Loucy (cell line): ENCODE results near the gene XYLB.

ENCODE experiments used
- H2AFZ ChIP-seq: fragments of 200-600 bp; sonication (generic); 2 replicates; pipeline ENCODE4 v1.6.0; 2016; ENCODE audit warnings: antibody characterized with exemption, mild to moderate bottlenecking, low read length, moderate library complexity
- H3F3A ChIP-seq: fragments of 200-600 bp; 2 replicates; pipeline ENCODE4 v1.6.0; 2016; ENCODE audit warnings: antibody characterized with exemption, low read depth, mild to moderate bottlenecking
- H3K27me3 ChIP-seq: fragments of 200-600 bp; sonication (generic); 2 replicates; pipeline ENCODE4 v1.6.1; 2014; ENCODE audit warnings: low read length, mild to moderate bottlenecking; ENCODE audit not compliant: insufficient read depth, poor library complexity, severe bottlenecking
- H3K36me3 ChIP-seq: fragments of 200-600 bp; sonication (generic); 2 replicates; pipeline ENCODE4 v1.6.1; 2016; ENCODE audit warnings: low read length; ENCODE audit not compliant: insufficient read depth
- H3K4me1 ChIP-seq: fragments of 200-600 bp; sonication (generic); 2 replicates; pipeline ENCODE4 v1.5.1; 2014; ENCODE audit warnings: low read length, mild to moderate bottlenecking; ENCODE audit not compliant: insufficient read depth, poor library complexity, severe bottlenecking
- H3K4me2 ChIP-seq: fragments of 200-600 bp; sonication (generic); 2 replicates; pipeline ENCODE4 v1.6.0; 2014; ENCODE audit warnings: antibody characterized with exemption, low read length, low read depth, mild to moderate bottlenecking; ENCODE audit not compliant: poor library complexity, severe bottlenecking
- H3K4me3 ChIP-seq: fragments of 200-600 bp; sonication (generic); 2 replicates; pipeline ENCODE4 v1.5.1; 2014; ENCODE audit warnings: low read length, mild to moderate bottlenecking, mixed read lengths; ENCODE audit not compliant: poor library complexity, severe bottlenecking
- H3K79me2 ChIP-seq: fragments of 200-600 bp; sonication (generic); 2 replicates; pipeline ENCODE4 v1.6.1; 2014; ENCODE audit warnings: low read length; ENCODE audit not compliant: insufficient read depth
- H3K9ac ChIP-seq: fragments of 200-600 bp; sonication (generic); 2 replicates; pipeline ENCODE4 v1.6.0; 2014; ENCODE audit warnings: mild to moderate bottlenecking, low read depth, low read length, moderate library complexity; ENCODE audit not compliant: poor library complexity, severe bottlenecking
- H3K9me2 ChIP-seq: fragments of 200-600 bp; sonication (generic); replicated peaks from 2 replicates; pipeline ENCODE4 v1.6.1; 2016; ENCODE audit warnings: low read depth, low read length, mixed read lengths
- H3K9me3 ChIP-seq: fragments of 200-600 bp; sonication (generic); 2 replicates; pipeline ENCODE4 v1.6.1; 2014; ENCODE audit warnings: mild to moderate bottlenecking, antibody characterized with exemption, low read length, low read depth; ENCODE audit not compliant: insufficient read depth
- H4K20me1 ChIP-seq: fragments of 200-600 bp; sonication (generic); 2 replicates; pipeline ENCODE4 v1.6.0; 2014; ENCODE audit warnings: antibody characterized with exemption, low read length, mild to moderate bottlenecking; ENCODE audit not compliant: insufficient read depth, poor library complexity, severe bottlenecking
- EZH2phosphoT487 ChIP-seq: fragments of 200-600 bp; IDR thresholded peaks from 2 replicates; pipeline ENCODE4 v1.6.1; 2018; ENCODE audit warnings: antibody characterized with exemption, mild to moderate bottlenecking, moderate library complexity, borderline replicate concordance
- TF ChIP-seq, protein P1 (sequence below): fragments of 200-600 bp; sonication (generic); conservative IDR thresholded peaks from 2 replicates; pipeline ENCODE4 v1.5.1; 2014; ENCODE audit warnings: mild to moderate bottlenecking, antibody characterized with exemption, low read length

The XYLB gene

DNA sequence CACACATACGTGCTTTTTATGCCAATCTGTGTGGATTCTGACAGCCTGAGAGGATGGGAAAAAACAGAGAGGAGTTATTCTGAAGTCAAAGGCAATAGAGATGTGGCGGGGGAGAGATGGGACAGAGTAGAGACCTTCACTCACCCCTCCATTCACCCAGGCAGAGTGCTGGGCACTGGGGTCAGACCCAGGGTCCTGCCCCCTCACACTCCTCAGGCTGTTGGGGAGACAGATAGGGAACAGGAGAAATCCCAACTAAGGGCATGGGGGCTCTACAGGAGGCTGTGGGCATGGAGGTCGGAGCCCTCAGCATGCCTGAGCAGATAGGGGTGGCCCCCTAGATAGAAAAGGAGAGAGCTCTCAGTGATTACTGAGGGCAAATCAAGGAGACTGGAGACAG, 34.2 kb upstream of the XYLB start:
- no peak for TF ChIP-seq EZH2phosphoT487
- TF ChIP-seq, protein P1, sequence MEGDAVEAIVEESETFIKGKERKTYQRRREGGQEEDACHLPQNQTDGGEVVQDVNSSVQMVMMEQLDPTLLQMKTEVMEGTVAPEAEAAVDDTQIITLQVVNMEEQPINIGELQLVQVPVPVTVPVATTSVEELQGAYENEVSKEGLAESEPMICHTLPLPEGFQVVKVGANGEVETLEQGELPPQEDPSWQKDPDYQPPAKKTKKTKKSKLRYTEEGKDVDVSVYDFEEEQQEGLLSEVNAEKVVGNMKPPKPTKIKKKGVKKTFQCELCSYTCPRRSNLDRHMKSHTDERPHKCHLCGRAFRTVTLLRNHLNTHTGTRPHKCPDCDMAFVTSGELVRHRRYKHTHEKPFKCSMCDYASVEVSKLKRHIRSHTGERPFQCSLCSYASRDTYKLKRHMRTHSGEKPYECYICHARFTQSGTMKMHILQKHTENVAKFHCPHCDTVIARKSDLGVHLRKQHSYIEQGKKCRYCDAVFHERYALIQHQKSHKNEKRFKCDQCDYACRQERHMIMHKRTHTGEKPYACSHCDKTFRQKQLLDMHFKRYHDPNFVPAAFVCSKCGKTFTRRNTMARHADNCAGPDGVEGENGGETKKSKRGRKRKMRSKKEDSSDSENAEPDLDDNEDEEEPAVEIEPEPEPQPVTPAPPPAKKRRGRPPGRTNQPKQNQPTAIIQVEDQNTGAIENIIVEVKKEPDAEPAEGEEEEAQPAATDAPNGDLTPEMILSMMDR, result no peak
- Histone ChIP-seq H4K20me1 (no peaks in the 10 kb centered on the region), H3K27me3 (no peaks in the 10 kb centered on the region), H3K9me3 (no peaks in the 10 kb centered on the region), H2AFZ (no peak overlapping the region), H3K9me2 (no peaks in the 10 kb centered on the region), H3K4me3 (no peak overlapping the region), H3K79me2 (no peaks in the 10 kb centered on the region), H3K4me1 (peaks cover 3% of the 10 kb centered on the region), H3K9ac (no peak overlapping the region), H3K36me3 (no peaks in the 10 kb centered on the region), H3F3A (no peaks in the 10 kb centered on the region), H3K4me2 (no peak overlapping the region)

DNA sequence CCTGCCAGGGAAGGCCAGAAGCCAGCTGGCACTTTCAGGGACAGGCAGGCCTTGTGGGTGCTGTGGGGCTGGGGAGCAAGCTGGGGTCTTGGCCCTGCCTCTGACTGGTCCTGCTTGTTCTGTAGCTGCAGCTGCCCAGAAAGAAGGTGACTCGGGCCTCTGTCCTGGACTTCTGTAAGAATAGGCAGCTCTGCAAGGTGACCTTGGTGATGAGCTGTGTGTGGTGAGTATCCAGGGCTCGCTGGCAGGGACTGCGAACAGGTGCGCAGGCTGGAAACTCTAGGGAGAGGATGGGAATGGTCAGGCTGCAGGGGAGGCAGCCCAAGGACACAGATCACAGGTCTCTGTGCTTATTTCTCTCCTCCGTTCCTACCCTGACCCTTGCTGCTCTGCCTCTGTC, 33.3 kb upstream of the XYLB start:
- Histone ChIP-seq H3K9me3 (no peaks in the 10 kb centered on the region), H3K9me2 (no peaks in the 10 kb centered on the region), H3K9ac (no peak overlapping the region), H3K4me2 (no peak overlapping the region), H3K4me3 (no peak overlapping the region), H2AFZ (no peak overlapping the region), H3K79me2 (no peaks in the 10 kb centered on the region), H3K27me3 (no peaks in the 10 kb centered on the region), H3K4me1 (peaks cover 3% of the 10 kb centered on the region), H3F3A (no peaks in the 10 kb centered on the region), H3K36me3 (no peaks in the 10 kb centered on the region), H4K20me1 (no peaks in the 10 kb centered on the region)
- TF ChIP-seq EZH2phosphoT487, result no peak
- TF ChIP-seq, protein P1, result no peak

DNA sequence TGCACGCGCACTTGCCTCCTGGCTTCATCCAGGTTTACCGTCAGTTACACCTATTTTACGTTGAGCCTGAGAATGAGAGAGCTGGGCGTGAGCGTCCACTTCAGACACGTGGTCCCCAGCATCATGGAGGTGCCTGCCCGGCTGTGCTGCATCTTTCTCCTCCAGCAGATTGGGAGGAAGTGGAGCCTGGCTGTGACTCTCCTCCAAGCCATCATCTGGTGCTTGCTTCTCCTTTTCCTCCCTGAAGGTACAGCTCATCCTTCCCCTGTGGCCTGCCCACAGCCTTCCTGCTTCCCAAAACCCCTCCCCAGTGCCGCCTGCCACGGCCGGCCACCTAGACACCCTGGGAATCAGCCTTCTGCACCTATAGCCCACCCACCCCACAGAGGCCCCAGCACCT, 32.9 kb upstream of the XYLB start:
- H3K9ac ChIP-seq, result no peak overlapping the region
- H3K27me3 ChIP-seq, result no peaks in the 10 kb centered on the region
- no peak for TF ChIP-seq EZH2phosphoT487
- TF ChIP-seq, protein P1, result no peak
- H3K9me2 ChIP-seq, result no peaks in the 10 kb centered on the region
- no peak overlapping the region for H3K4me3 ChIP-seq
- H4K20me1 ChIP-seq, result no peaks in the 10 kb centered on the region
- H3K9me3 ChIP-seq, result no peaks in the 10 kb centered on the region
- no peaks in the 10 kb centered on the region for H3K36me3 ChIP-seq
- no peaks in the 10 kb centered on the region for H3K79me2 ChIP-seq
- no peak overlapping the region for H3K4me2 ChIP-seq
- H3F3A ChIP-seq, result no peaks in the 10 kb centered on the region
- H2AFZ ChIP-seq, result no peak overlapping the region
- peaks cover 3% of the 10 kb centered on the region for H3K4me1 ChIP-seq
